OCI-M1 (cell line): ENCODE measurements around the gene TRABD.
A peak's percentile ranks its signal among the peaks of the same experiment; 100 is the strongest.
"Not testable (repeated sequence)": the region's sequence is repeated elsewhere in the genome, so short reads cannot be mapped to it uniquely, and the experiment has no call there.

ENCODE experiments used
- DNase-seq: peaks from one replicate; lab custom pipeline; 2025; lab: John Stamatoyannopoulos, UW

Gene TRABD

DNA sequence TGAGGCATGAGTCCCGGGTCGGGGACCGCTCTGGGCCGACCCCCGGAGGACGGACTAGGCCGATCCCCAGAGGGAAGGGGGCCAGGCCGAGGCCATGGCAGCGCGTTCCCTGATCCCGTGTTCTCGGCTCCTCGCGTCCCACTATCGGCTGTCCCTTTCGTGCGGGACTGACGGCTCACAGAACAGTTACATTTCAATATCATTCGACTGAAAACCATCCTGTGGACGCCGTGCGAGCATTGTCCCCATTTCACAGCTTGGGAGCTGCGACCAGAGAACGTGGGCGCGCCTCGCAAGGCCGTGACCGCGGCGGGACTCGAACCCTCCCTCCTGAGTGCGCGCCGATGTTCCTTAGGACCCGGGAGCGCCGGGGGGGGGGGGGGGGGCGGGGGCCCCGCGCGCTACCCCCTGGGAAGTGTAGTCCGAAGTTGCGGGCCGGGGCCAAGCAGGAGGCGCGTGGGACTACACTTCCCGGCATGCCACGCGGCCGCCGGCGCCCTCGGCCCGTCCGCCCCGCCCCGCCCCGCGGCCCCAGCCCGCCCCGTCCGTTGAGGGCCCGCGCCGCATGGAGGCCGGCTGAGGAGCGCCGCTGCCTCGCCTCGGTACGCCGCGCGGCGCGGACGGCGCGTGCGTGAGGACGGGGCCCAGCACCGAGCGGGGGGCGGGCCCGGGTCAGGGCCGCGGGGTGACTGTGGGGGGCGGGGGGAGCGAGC lies at the start of gene TRABD:
Gene TRABD, plus strand, starts transcription at position 539 of the 713 bp plus-strand sequence. CDS start 7,148 bp downstream, outside the sequence.
- DNase-seq = peak; percentile 92

GRCh38 chr22:50136581-50137015 lies 49.1 kb upstream of the TRABD start:
- DNase-seq = no peak

GRCh38 chr22:50137277-50137676 lies 48.4 kb upstream of the TRABD start:
- DNase-seq = not testable (repeated sequence)

- DNase-seq = no peak
Observed at GRCh38 chr22:50138041-50138440, 47.7 kb upstream of the TRABD start.

DNA sequence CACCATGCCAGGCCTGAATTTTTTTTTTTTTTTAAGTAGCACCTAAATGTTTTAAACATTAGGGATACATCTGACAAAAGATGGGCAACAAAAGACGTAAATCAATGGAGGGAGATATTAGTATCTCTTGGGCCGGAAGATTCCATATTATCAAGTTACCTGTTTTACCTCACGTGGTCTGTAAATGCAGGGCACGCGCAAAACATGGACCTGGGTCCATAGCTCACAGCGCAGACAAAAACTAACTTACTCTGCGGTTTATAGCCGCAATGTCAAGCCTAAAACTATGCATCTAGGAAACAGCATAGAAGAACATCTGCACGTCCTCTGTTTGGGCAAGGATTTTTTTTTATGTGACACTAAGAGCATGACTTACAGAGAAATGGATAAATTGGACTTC lies 46.7 kb upstream of the TRABD start:
- no peak for DNase-seq

- no peak for DNase-seq
Observed at GRCh38 chr22:50139843-50140415, 45.8 kb upstream of the TRABD start.

- no peak for DNase-seq
Observed at GRCh38 chr22:50140615-50141014, 45.1 kb upstream of the TRABD start.

DNA sequence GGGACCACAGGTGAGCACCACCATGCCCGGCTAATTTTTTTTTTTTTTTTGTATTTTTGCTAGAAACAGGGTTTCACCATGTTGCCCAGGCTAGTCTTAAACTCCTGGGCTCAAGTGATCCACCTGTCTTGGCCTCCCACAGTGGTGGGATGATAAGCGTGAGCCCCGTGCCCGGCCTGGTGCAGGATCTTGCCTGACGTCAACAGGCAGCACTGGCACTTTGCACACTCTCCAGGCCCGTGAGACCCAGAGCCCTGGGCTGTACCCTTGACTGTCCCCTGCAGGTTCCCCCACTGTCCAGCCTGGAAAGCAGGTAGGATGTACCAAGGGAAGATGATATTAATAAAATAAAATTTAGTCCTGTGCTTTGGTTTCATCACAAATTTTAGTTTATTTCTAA lies 44.3 kb upstream of the TRABD start:
- no peak for DNase-seq

- DNase-seq = peak; percentile 17
Observed at GRCh38 chr22:50141891-50142363, 43.8 kb upstream of the TRABD start.

GRCh38 chr22:50143096-50143495 lies 42.6 kb upstream of the TRABD start:
- no peak for DNase-seq

DNA sequence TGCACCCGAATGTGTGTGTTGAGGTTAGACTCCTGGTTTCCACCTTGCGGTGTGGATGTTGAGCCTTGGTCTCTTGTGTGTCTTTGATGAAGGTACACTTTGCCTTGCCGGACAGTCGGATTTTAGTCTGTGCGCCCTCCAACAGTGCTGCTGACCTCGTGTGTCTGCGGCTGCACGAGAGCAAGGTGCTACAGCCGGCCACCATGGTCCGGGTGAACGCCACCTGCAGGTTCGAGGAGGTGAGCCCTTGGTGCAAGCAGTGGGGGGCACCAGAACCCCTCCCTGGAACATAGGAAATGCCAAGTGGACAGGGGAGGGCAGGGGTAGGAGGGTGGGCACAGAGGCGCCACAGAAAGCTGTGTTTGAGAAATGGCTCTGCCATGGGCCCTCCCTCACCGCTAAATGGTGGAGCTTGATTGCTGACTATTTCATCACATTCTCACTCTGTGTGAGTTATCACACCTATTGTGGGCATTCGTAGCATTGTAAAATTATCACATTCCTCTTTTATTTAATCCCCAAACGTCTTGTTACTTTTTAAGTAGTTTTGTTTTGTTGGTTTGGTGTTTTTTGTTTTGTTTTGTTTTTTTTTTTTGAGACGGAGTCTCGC lies 41.6 kb upstream of the TRABD start:
- peak; percentile 22 for DNase-seq

- DNase-seq = no peak
Observed at GRCh38 chr22:50145721-50146438, 39.8 kb upstream of the TRABD start.

GRCh38 chr22:50146439-50147238 lies 39.1 kb upstream of the TRABD start:
- DNase-seq = peak; percentile 67

DNA sequence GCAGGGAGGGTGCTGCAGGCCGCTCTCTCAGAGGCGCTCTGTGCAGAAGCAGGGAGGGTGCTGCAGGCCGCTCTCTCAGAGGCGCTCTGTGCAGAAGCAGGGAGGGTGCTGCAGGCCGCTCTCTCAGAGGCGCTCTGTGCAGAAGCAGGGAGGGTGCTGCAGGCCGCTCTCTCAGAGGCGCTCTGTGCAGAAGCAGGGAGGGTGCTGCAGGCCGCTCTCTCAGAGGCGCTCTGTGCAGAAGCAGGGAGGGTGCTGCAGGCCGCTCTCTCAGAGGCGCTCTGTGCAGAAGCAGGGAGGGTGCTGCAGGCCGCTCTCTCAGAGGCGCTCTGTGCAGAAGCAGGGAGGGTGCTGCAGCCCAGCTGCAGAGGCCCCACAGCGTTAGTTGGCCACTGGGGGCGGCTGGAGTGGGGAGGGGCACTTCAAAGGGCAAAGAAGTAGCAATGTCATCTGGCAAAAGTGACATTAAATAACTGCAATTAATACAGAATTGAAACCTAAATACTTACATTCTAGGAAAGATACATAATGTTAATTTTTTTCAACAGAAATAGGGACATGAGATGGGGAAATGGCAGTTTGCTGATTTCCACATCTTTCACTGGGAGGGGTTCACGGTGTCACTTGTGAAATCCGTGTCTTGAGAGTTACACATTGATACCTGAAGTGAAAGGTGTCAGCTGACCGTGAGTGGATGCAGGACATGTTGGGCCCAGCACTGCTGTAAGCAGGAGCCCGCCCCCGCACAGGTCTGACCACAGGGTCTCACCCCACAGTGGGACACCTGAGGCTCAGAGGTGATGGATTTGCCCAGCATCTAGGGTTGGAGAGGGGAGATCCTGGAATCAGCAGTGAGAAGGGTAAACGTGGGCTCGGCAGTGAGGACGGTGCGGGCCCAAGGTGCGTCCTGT lies 38.2 kb upstream of the TRABD start:
- DNase-seq = not testable (repeated sequence)

DNA sequence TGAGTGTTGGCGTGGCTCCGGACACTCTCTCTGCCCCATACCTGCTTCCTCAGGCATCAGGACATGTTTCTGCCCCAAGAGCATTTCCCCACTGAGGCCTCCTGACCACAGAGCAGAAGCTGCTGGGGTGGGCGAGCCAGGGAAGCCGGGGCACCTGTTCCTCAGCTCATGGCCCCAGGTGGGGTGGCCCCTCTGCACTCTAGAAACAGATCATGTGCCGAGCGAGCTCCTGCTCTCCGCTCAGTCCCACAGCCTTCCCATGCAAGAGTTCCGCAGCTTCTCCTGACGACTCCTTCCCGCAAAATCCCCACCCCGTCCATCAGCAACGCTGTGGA lies 37.6 kb upstream of the TRABD start:
- no peak for DNase-seq

DNA sequence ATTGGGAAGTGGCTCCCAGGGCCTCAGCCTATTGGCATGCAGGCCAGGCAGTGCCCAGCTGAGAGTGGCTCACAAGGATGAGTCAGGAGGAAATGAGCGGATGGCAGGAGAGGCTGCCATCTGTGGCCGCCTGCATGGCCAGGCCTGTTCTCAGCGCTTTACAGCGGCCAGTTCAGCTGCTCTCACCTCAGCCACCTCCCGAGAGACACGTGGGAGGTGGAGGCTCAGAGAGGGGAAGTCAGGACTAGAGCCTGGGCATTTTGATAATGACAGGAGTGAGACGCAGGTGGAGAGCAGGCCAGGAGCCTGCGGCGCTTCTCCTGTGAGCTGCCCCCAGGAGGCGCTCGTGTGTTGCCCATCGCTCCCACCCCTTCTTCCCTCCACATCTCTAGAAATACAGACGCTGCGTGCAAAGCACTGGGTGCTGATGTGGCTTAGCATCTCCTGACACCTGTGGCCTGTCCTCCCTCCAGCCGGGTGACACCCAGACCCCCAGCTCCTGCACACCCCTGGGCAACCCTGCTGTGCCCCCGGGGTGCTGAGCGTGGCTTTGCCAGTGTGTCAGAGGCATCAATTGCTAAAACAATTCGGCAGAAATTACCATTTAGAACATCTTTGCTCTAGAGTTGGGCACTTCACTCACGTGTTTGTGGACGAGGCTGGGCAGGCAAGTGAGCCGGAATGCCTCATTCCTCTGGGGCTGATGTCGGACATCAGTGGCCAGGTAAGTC lies 36.6 kb upstream of the TRABD start:
- peak; percentile 84 for DNase-seq

DNA sequence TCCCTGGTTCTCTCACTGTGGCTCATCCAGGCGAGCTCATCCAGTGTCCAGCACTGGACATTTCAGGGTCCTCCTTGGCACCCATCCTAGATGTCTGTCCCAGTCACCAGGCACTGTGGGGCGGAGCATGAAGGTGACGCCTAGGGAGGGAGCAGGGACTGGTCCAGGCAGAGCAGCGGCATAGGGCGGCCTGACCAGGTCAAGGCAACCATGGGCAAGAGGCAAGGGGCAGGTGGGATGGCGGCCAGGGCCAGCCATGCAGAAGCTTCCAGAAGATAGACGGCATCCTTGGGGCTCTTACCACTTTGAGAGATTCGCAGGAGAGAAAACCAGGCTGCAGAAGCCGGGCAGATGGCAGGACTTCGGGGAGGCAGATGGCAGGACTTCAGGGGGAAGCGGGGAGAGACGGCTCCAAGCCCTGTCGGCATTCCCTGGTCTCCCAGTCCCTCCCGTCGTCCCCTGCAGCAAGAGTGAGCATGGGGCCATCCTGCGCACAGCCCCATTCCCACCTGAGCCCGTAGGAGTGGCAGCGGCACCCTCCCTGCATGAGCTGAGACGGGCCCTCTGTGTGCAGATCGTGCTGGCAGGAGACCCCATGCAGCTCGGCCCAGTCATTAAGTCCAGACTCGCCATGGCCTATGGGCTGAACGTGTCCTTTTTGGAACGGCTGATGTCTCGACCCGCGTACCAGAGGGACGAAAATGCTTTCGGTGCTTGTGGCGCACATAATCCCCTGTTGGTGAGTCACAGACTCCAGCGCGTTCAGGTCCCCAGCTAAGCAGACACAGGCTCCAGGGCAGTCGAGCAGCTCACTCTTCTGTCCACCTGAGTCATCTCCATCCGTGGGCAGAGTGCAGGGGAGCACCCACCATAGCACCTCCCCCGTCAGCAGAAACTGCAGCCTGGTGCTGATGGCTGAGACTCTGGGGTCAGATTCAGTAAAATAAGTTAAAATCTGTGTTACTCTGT lies 35.3 kb upstream of the TRABD start:
- no peak for DNase-seq

DNA sequence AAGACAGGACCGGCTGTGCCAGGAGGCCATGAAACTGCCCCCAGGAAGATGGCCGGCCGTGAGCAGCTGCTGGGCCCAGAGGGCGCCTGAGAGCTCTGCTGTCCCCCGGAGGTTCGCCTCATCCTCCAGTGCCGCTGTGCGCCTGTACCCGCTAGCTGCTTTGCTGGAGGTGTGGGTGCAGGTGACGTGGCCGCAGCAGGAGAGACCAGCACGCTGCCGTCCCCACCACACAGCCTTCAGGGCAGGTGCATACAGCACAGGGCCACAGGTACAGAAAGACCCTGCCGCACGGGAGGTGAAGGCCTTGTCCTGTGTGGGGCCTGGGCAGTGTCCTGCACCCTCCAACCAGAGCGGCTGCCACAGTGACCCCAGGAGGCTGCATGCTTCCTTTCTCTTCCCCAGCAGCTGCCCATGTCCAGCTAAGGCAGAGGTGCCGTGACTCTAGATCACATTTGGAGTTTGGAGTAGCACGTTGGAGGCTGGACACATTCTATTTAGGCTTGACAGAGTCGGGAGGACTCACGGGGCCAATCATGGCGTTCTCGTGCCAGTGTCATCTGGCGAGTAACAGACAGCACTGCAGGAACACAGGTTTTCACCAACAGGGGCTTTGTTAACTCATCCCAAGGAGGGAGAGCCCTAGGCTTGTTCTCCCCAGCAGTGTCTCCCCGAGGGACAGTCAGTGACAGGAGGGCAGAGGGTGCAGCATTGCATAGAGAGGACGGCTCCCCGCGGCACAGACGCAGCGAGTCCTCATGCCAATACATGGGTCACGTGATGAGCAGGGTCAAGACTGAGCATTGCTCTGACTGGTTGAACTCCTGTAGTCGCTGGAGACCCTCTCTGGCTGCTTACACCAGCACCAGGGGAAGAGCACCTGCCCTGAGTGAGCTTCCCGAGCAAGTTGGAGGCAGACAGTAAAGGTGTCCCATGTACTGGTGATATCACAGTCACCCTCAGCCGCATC lies 33.9 kb upstream of the TRABD start:
- DNase-seq = no peak
